HS-5 (cell line): Measurements from ENCODE around the gene AMIGO2.
A peak's percentile ranks its signal among the peaks of the same experiment; 100 is the strongest.

Experiments
- DNase-seq: peaks from one replicate; pipeline ENCODE4 v3.0.0-alpha.2; 2012; ENCODE audit warnings: low read depth

Gene AMIGO2

DNA sequence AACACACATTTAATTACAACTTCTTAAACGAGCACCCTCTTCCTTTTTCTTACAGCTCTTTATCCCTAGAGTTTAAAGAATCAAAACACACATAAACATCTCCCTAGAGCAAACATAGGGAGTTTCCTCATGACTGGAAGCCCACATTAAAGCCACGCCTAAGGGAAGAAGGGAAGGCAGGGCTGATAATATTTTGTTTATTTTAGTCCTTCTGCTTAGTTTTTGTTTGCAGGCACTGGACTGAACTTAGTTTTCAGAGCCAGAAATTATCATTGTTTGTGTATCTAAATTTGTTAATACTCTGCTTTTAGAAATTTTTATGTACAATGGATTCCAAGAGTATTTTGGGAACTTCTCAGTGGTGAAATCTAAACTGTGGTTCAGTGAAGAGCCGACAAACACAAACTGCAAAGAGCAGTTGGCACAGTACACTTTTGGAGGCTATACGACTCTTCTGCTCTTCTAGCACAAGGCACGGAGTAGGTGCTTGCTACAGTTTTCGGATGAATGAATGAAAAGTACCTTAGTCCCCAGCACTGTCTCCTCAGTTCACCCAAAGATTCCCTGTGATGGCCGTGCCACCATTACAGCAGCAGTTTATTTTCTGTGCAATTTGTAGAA, 17.6 kb upstream of the AMIGO2 start:
- no peak for DNase-seq

DNA sequence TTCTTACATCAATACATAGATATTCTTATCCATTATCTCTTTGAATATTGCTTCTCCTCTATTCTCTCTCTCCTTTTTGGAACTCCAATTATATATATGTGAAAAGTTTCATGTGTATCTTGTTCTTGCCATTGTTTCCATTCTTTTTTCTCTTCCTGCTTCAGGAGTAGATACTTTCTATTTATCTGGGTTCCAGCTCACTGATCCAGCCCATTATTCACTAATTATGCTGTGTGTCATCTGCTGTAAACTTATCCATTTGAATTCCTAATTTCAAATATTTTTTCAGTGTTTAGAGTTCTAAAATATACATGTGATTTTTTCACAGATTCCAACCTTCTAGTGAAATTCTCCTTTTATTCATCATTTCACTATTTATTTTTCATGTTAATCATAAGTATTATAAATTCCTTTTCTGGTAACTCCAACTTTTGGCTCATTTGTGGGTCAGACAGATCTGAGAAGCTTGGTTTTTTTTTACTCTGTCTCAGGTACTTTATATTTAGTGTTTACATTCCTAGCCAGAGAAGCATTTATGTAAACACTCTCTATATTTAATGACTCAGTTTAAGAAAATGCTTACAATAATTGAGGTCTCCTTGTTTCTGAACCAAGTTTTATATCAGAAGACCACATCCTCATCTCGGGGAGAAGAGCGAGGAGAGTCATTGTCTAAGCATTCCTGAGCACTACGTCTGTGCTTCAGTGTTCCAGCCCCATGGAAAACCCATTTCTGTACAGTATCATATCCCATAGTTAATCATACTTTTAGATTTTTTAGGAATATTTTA, 15.9 kb upstream of the AMIGO2 start:
- DNase-seq, result peak; percentile 57

DNA sequence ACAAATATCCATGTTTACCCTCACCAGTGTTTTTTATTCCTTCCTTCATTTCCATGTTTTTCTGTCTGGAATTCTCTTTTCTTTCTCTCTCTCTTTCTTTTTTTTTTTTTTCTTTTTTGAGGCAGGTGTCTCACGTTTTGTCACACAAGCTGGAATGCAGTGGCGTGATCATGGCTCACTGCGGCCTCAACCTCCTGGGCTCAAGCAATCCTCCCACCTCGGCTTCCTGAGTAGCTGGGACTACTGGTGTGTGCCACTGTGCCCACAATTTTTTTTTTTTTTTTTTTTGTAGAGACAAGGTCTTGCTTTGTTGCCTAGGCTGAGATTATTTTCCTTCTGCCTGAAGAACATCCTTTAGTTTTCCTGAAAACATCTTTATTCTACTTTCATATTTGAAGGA, 15.0 kb upstream of the AMIGO2 start:
- no peak for DNase-seq

DNA sequence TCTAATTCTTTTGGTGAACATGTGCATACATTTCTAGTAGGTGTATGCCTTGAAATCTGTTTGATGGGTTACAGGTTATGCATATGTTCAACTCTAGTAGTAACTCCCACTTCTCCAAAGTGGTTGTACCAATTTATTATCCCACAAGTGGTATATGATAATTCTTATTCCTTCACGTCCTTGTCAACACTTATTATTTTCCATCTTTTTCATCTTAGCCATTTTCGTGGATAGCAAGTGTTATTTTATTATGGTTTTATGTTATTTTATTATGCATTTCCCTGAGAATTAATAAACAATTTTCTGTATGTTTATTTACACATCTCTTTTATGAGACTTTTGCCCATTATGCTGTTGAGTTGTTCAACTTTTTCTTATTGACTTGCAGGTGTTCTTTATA, 11.2 kb upstream of the AMIGO2 start:
- no peak for DNase-seq

DNA sequence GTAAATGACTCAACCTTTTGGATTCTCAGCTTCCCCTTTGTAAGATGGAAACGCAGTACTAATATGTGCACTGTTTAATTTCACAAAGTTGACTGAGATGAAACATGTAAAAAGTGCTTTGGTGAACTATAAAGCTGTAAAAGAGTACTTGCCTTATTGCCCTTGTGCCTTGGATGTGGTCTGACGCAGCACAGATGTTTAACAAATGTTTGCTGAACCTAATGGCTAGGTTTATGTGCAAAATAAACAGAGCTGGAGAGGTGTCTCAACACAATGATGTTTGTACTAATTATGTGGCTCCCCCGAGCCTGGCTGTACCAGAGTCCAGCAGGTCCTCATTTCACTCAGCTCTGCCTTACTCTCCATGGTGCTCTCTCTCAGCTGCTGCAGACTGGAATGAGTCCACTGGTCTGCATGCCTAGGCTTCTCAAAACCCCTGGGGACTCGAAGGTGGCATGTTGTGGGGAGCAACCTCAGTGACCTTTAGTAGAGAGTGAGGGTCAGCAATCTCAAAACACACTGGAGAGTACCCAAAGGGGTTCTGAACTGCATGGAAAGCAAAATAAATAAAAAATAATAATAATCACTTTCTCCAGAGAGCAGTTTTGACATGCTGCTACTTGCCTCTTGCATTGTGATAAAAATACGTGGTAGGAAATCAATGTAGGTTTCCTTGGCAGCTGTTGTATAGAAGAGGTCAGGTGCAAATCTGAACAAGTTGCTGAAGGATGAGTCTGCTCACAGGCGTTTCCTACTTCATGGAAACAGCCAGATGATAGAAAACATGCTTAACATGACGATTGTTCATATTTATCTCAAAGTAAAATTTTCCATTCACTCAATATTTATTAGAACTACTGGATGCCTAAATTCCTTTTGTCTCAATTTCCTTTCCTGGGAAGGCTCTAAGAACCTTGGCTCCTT, 8.5 kb upstream of the AMIGO2 start:
- DNase-seq, result no peak

DNA sequence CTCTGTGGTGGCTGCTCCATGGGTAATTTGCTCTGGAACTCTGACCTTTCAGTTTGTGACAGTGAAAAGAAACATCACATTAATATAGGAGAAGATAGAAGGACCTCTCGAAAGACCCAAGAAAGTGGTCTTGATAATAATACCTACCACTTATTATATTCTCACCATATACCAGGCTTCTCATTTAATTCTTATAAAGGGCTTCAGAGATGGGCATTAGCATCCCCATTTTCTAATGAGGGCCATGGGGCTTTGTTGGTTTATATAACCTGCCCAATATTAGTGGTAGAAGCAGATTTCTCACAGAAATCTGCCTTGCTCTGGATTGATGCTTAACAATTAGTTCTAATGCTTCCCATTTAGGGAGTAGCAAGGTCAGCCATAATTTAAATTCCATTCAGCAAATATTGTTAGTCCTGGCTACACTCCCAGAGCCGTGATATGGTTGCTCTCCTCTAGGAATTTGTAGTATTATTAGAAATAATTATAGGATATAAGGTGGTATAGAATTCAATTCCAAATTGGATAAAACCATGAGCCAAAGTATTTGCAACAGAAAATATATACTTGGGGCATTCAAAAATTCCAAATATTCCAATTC, 7.4 kb upstream of the AMIGO2 start:
- DNase-seq, result no peak

DNA sequence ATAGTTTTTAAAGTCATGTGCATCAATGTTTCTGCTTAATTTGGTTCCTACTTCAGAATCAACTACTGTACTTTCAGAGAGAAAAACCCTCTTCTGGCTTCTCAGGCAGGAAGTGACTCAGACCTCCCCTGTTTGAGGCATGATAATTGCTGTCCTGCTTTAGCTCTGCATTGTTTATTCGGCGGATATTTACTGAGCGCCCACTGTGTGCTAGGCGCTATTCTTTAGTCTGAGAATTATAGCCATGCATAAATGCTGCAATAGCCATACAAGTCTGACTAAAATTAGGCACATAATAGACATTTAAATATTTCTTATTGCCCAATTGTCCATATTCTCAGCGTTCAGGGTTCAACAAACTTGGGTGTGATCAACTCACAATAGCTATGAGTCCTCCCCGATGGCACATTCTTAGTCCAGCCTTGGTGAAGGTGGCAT, 6.1 kb upstream of the AMIGO2 start:
- DNase-seq, result no peak

DNA sequence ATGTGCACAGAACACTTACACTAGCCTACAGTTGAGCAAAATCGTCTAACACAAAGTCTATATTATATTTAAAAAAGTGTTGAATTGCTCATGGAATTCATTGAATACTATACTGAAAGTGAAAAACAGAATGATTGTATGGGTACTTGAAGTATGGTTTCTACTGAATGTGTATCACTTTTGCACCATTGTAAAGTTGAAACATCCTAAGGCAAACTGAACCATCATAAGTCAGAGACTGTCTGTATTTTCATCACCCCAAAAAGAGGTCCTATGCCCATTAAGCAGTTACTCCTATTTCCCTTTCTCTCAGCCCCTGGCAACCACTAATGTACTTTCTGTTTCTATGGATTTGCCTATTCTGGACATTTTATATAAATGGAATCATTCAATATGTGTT, 4.4 kb upstream of the AMIGO2 start:
- no peak for DNase-seq

DNA sequence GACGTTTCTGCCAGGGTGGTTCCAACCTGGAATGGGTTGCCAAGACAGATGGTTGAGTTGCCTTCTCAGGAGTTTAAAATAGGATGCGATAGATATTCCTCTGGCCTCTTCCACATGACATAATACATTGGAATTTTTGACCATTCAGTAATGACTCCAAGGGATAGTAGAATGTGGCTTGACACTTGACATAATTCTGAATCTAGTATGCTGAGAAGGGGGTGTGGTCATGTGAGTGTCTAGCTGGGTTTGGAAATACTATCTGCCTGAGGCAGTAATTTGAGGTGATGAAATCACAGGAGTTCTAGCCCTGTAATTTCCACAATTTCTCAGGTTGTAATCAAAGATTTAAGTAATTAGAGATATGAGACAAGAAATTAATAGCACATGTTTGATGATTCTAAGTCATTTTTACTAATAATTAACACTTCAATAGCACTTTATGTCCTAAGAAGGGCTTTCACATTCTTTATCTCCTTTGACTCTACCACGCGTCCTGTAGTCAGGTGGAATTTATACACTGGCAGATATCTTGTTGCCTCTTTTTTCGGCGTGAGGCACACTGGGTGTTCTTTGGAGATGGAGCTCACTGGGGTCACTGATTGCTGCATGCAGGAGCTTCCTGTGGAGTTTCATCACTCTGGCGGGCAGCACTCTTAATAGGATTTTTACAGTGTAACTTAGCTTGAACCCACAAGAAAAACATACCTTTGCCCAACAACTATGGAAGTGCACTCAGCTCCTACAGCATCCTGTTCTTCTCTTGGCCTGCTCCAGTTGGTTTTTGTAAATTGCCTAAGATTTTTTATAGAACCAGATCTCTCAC, 3.2 kb upstream of the AMIGO2 start:
- peak; percentile 93 for DNase-seq

DNA sequence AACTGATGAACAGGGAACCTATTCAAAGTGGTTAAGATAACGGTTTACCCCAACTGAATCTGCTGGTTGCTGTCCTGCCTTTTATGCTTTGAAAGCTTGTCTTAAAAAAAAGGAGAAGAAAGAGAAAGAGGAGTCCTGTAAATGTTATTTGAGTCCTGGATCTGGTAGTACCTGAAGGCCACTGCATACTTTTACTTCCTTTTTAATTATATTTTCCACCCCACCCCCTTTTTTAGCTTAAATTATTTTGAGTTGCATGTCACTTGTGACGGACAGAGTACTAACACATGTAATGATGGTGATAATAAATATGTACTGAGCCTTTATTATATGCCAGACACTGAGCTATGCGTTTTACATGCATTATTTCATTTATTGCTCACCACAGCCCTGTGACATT, 2.5 kb upstream of the AMIGO2 start:
- DNase-seq, result no peak

DNA sequence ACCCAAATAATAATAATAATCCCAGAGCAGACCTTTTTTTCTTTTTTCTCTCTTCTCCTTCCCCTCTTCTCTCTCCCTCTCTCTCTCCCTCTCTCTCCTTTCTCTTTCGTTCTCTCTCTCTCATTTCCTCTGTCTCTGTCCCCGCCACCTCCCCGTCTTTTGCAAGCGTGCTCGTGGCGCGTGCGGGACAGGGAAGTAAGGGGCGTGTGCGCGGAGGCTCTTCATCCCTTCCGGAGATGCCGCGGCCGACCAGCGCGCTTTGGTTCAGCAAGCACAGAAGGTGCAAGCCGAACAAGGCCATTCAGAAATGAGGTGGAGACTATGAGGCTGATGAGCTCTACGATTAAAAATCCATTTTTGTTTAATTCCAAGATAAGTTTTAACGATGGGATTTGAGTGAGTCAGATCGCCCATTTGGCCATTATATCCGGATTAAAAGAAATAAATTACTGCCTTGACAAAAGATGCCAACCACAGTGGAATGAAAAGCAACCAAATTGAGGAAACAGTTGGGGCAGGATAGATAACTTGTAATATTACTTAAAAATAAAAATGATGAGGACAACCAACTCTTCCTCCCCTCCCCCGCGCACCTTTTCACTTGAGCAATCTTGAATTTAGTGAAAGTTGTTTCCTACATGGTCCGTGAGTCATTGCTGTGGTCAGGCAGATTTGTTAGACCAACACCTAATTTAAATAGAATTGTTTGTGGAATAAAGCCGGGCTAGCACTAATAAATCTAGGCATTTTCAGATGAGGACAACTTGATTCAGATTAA, 1.2 kb upstream of the AMIGO2 start:
- DNase-seq, result no peak

DNA sequence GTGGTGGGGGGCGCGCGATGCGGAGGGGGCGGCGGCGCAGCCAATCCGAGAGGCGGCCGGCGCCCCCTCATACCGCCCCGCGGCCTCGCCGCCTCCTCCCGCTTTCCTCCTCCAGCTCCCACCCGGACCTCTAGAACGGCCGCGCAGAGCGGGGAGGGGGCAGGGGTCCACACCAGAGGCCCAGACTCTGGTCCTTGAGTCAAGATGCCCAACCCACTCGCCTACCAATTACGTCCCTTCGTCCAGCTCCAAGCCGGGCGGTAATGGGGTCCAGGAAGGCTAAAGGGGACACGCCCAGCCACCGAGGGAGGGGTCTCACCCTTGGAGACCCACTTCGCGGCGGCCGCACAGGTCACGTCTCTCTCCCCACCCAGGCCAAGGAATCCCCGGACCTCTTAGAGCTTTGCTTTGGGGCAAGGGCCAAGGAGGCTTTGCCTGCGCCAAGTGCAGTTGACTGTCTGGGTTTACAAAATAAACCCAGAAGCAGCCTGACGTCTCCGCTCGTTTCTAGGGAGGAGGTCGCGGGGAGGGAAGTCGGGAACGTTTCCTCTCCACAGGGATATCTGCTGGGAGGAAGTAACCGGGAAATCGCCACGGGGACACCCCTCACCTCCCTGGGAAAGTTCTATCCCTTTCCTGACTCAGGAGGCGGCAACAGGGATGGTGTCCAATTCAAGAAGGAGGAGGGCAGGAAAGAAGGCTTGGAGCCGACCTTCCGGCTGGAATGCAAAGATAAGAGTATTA, 394 bp upstream of the AMIGO2 start:
- DNase-seq, result no peak

DNA sequence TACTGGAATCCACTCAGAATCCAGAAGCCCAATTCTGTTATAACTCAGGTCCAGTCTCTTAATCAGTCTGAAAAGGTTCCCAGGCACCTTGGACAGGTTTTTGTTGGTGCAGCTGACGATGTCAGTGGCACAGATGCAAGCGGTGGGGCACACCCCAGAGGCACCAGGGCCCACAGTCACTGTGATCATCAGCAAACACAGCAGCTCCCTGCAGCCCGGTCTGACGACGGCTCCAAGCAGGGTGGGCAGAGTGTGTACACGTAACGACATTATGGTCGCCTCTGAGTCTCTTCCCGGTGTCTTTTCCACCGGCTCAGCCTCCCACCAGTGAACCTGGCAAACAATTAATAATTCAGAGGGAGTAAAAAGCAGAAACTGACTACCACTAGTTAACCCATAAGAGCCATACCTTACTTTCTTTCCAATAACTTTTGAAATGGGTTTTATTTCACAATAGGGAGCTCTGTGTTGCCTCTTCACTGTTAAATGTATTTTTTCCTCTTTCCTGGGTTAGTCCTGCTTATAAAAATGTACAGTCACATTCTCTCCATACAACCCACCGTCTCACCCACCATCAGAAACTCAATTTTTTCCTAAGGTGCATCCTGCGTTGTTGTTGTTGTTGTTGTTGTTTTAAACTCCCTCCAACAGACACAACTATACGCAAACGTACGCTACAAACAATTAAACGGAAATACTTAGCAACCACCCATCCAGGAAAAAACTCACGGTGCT, 859 bp downstream of the AMIGO2 start:
- no peak for DNase-seq

DNA sequence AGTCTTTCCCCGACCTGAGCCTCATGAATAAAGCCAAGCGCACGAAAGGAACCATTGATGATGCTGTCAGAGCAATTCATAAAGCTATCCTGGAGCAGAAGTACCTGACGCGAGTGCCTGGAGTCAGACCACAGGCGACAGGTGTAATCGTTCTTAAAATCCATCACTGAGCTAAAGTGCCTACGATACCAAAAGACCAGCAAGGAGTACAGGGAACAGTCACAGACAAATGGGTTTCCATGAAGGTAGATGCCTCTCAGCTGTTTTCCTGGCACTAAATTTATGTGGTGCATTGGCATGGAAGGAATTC, 1.7 kb downstream of the AMIGO2 start:
- DNase-seq, result no peak

DNA sequence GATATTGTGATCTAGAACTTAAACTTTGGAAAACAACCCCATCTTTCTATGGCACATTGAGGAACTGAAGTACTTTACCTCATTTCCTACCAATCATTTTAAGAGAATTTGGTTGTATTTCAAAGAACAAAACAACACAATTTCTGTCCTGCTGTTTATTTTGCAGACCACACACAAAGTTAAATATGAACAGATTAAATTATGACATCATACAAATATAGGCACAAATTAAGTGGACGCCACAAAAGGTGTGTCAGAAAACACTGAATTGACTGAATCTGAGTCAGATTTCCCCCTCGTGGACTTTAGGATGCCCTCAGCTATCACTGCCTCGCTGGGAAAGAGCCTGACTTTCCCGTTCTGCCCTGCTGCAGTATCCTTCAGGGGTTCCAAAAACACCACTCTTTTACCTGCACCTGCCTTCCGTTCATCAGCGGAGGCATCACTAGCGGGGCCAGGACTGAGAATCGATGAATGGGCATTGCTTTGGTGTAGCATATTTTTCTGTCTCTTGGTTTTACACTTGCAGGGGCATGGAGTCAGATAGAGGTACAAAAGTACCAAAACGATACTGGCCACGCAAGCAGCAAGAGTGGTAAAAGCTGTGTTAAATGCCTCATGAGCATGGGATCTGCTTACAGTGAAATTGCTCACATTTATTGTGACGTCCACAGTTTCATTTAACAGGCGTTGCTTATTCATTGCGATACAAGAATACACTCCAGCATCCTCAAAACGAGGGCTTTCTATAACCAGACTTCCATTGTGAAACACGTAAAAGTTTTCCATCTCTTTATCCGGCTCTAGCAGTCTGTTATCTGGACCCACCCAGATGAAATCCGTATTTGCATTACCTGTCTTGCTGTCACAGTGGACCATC, 2.3 kb downstream of the AMIGO2 start:
- no peak for DNase-seq

DNA sequence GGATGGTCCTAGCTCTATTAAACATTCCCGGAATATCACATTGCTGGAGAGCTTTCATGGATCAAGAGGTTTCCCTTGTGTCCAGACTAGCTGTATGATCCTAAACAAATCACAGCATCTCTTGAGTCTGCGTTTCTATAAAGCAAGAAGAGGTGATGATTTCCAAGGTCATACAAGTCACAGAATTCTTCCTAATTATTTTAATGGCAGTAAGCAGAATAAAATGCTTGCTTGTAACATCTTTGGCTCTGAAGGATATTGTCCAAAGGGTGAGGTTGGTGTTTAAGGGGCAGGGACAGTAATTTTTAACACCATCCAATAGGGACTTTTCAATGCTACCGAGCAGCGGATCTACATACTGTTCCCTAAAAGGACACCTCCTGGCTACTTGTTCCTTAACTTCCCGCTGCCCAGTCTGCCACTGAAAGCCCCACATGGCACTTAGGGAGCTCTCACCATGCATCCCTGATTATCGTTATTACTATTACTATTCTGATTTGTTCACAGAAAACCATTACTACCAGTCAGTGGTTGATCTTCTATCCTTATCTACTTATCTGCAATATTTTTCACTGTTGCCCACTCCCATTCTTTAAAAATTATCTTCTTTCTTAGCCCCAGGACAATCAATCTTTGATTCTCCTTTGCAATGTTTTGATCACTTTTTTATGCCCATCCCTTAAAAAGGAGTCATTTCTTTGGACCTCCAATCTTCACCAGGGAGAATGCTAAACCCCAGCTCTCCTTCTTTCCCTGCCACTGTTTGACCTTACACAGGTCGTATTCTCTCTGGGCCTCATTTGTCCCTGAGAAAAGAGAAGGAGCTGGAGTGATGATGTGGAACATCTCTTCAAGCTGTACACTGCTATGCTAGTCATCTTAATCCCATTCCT, 4.3 kb downstream of the AMIGO2 start:
- DNase-seq, result no peak

DNA sequence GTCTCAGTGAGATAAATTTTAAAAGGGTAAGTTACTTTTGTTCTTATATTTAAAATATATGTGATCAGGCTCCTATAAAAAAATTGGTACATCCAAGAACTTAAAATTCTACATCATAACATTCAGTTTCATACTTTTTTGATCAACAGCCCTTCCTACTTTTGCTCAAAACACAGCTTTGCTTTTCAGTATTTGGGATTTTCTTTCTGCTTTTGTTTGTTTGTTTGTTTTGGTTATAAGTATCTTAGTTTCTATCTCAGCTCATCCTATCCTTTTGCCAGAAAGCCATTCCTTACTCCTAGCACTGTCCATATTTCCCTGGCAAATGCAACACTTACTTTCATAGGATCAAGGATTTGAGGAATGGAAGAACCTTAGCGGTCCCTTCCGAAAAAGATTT, 5.0 kb downstream of the AMIGO2 start:
- no peak for DNase-seq
